Measurements from ENCODE around the gene SNAPC4.

DNA sequence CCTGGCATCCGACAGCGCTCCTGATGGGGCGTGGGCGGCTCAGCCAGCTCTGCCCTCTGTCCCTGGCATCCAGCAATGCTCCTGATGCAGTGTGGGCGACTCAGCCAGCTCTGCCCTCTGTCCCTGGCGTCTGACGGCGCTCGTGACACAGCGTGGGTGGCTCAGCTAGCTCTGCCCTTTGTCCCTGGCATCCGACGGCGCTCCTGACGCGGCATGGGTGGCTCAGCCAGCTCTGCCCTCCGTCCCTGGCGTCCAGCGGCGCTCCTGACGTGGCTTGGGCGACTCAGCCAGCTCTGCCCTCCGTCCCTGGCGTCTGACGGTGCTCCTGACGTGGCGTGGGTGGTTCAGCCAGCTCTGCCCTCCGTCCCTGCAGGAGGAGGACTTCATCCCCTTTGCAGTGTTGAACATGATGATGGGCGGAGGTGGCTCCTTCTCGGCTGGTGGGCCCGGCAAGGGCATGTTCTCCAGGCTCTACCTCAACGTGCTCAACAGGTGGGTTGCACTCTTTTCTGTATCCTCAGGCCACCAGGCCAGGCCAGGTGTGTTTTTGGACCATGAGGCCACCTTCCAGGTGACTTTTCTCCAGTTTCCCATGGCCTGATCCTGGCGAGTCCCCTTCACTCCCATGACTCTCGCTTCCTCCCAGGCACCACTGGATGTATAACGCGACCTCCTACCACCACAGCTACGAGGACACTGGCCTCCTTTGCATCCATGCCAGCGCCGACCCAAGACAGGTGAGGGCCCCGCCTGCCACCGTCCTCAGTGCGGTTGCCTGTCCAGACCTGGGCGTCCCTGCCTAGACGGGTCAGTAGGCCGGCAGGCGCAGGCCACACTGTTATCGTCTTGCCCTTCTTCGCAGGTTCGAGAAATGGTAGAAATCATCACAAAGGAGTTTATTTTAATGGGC lies 18.5 kb upstream of the SNAPC4 start:
- TF ChIP-seq, protein P1, sequence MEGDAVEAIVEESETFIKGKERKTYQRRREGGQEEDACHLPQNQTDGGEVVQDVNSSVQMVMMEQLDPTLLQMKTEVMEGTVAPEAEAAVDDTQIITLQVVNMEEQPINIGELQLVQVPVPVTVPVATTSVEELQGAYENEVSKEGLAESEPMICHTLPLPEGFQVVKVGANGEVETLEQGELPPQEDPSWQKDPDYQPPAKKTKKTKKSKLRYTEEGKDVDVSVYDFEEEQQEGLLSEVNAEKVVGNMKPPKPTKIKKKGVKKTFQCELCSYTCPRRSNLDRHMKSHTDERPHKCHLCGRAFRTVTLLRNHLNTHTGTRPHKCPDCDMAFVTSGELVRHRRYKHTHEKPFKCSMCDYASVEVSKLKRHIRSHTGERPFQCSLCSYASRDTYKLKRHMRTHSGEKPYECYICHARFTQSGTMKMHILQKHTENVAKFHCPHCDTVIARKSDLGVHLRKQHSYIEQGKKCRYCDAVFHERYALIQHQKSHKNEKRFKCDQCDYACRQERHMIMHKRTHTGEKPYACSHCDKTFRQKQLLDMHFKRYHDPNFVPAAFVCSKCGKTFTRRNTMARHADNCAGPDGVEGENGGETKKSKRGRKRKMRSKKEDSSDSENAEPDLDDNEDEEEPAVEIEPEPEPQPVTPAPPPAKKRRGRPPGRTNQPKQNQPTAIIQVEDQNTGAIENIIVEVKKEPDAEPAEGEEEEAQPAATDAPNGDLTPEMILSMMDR (conservative IDR thresholded peaks at IDR 0.05; ENCODE audit: low read depth, low read length): no peak
- no peak for TF ChIP-seq EZH2phosphoT487 (IDR thresholded peaks at IDR 0.05; ENCODE audit: borderline replicate concordance, low read length)
